ENCODE results near the gene SBK3. TPM values are rescaled to one million over a fixed set of nuclear protein-coding genes. Genes with fewer than 3 reads are reported as not detected.
"Not testable (repeated sequence)": the region's sequence is repeated elsewhere in the genome, so short reads cannot be mapped to it uniquely, and the experiment has no call there.

SBK3 gene
- total RNA-seq, 1 donor from 2014 or later: not detected

DNA sequence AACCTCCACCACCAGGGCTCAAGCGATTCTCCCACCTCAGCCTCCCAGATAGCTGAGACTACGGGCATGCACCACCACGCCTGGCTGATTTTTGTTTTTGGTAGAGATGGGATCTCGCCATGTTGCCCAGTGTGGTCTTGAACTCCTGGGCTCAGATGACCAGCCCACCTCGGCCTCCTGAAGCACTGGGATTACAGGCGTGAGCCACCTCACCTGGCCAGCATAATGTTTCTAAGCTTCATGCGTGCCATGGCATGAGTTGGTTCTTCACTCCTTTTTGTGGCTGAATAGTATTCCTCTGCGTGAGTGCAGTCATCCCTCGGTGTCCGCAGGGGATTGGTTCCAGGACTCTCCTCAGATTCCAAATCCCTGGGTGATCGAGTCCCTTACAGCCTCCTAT is 39.5 kb upstream of the SBK3 start:
- Histone ChIP-seq H3K36me3 (no peaks in the 10 kb centered on the region), H3K27ac (no peak overlapping the region), H3K9me3 (no peaks in the 10 kb centered on the region), H3K4me1 (peaks cover 47% of the 10 kb centered on the region), H3K27me3 (no peaks in the 10 kb centered on the region), H3K4me3 (no peak overlapping the region)
- no peak for DNase-seq (ENCODE audit: extremely low spot score in 2 of 2)
- intact Hi-C loops (cut with DNase I): no loop called here
- TF ChIP-seq, protein P1, sequence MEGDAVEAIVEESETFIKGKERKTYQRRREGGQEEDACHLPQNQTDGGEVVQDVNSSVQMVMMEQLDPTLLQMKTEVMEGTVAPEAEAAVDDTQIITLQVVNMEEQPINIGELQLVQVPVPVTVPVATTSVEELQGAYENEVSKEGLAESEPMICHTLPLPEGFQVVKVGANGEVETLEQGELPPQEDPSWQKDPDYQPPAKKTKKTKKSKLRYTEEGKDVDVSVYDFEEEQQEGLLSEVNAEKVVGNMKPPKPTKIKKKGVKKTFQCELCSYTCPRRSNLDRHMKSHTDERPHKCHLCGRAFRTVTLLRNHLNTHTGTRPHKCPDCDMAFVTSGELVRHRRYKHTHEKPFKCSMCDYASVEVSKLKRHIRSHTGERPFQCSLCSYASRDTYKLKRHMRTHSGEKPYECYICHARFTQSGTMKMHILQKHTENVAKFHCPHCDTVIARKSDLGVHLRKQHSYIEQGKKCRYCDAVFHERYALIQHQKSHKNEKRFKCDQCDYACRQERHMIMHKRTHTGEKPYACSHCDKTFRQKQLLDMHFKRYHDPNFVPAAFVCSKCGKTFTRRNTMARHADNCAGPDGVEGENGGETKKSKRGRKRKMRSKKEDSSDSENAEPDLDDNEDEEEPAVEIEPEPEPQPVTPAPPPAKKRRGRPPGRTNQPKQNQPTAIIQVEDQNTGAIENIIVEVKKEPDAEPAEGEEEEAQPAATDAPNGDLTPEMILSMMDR (IDR thresholded peaks at IDR 0.05): no peak
- no peak for TF ChIP-seq POLR2AphosphoS5 (IDR thresholded peaks at IDR 0.05; ENCODE audit: insufficient read depth in 1 of 2, low read depth in 1 of 2)
- TF ChIP-seq POLR2A (IDR thresholded peaks at IDR 0.05): no peak

DNA sequence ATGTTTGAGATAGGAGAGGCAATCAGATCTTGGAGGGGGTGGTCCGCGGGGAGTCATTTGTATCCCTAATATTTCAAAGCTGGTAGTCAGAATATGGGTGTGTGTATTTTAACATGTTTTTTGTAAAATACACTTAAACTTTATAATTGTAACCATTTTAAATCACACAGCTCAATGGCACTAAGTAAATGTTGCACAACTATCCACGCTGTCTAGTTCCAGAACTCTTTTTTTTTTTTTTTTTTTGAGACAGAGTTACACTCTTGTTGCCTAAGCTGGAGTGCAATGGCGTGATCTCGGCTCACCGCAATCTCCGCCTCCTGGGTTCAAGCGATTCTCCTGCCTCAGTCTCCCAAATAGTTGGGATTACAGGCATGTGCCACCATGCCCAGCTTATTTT is 38.6 kb upstream of the SBK3 start:
- H3K9me3 ChIP-seq; intact Hi-C loops (cut with DNase I); H3K4me3 ChIP-seq; H3K27me3 ChIP-seq; H3K27ac ChIP-seq; H3K36me3 ChIP-seq; DNase-seq (ENCODE audit: extremely low spot score in 2 of 2): not testable (repeated sequence)
- peaks cover 49% of the 10 kb centered on the region for H3K4me1 ChIP-seq

DNA sequence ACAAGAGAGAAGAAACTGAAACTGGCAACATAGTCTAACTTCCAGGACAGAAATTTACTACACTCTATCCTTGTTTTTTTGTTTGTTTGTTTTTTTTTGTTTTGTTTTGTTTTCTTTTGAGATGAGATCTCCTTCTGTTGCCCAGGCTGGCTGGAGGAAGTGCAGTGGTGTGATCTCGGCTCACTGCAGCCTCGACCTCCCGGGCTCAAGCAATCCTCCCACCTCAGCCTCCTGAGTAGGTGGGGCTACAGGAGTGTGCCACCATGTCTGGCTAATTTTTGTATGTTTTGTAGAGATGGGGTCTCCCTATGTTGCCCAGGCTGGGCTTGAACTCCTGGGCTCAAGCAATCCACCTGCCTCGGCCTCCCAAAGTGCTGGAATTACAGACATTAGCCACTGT is 36.9 kb upstream of the SBK3 start:
- H3K4me3 ChIP-seq; H3K9me3 ChIP-seq; H3K36me3 ChIP-seq; H3K27me3 ChIP-seq; intact Hi-C loops (cut with DNase I); DNase-seq (ENCODE audit: extremely low spot score in 2 of 2); H3K27ac ChIP-seq: not testable (repeated sequence)
- peaks cover 43% of the 10 kb centered on the region for H3K4me1 ChIP-seq

DNA sequence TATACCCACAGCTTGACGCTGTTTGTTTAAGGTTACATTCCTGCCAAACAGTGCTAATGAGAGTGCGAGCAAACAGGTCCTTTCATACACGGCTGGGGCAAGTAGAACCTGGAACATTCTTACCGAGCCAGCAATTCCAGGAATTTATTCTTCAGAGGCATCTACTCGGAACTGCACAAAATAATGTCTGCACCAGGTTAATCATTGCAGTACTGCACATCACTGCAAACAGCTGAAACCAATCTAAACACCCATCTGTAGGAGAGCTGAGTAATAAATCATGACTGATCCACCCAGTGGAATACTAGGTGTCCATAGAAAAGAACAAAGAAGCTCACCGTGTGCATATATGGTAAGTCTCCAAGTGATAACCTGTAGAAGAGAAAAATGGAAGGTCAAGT is 36.5 kb upstream of the SBK3 start:
- no peaks in the 10 kb centered on the region for H3K9me3 ChIP-seq
- H3K36me3 ChIP-seq: peaks cover 0 to 7% of the 10 kb centered on the region in 2 donors
- no peaks in the 10 kb centered on the region for H3K27me3 ChIP-seq
- no peak overlapping the region for H3K27ac ChIP-seq
- peaks cover 39% of the 10 kb centered on the region for H3K4me1 ChIP-seq
- no peak overlapping the region for H3K4me3 ChIP-seq
- TF ChIP-seq POLR2A (IDR thresholded peaks at IDR 0.05) (no peak), POLR2AphosphoS5 (IDR thresholded peaks at IDR 0.05; ENCODE audit: insufficient read depth in 1 of 2, low read depth in 1 of 2) (no peak)
- TF ChIP-seq, protein P1 (IDR thresholded peaks at IDR 0.05): no peak
- no peak for DNase-seq (ENCODE audit: extremely low spot score in 2 of 2)
- intact Hi-C loops (cut with DNase I): no loop called here

DNA sequence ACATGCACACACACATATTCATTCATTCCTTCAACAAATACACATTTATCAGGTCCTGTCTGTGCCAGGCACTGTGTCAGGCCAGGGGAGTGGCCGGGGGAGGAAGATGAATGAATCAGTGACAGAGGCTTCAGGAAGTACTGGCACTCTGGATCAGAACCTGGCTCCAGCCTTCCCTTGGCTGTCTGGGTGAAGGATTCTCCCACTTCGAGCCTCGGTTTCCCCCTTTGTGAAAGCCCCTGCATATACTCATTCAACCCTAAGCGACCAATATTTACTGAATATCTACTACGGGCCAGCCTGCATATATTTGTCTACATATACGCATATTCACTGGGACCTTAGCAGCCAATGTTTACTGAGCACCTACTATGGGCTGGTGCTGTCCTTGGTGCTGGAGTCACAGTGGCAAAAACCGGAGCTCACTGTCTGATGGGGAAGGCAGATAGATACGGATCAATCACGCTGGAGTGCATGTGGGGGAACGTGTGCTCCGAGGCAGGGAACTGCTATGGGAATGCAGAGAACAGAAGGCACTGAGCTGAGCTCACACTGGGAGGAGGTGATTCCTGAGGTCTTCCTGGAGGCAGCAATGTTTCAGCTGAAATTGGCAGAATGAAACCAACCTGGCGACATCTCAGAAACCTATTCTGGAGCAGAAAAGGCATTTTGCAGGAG is 35.9 kb upstream of the SBK3 start:
- peak overlapping the region; percentile 96 for H3K27ac ChIP-seq
- H3K9me3 ChIP-seq: no peaks in the 10 kb centered on the region
- peak overlapping the region; percentile 96 for H3K4me3 ChIP-seq
- no peak for DNase-seq (ENCODE audit: extremely low spot score in 2 of 2)
- H3K27me3 ChIP-seq: no peaks in the 10 kb centered on the region
- TF ChIP-seq, protein P1 (IDR thresholded peaks at IDR 0.05): no peak
- TF ChIP-seq POLR2AphosphoS5 (IDR thresholded peaks at IDR 0.05; ENCODE audit: insufficient read depth in 1 of 2, low read depth in 1 of 2): no peak
- no peak for TF ChIP-seq POLR2A (IDR thresholded peaks at IDR 0.05)
- intact Hi-C loops (cut with DNase I): no loop called here
- peaks cover 0 to 7% of the 10 kb centered on the region in 2 donors for H3K36me3 ChIP-seq
- peaks cover 33% of the 10 kb centered on the region for H3K4me1 ChIP-seq

DNA sequence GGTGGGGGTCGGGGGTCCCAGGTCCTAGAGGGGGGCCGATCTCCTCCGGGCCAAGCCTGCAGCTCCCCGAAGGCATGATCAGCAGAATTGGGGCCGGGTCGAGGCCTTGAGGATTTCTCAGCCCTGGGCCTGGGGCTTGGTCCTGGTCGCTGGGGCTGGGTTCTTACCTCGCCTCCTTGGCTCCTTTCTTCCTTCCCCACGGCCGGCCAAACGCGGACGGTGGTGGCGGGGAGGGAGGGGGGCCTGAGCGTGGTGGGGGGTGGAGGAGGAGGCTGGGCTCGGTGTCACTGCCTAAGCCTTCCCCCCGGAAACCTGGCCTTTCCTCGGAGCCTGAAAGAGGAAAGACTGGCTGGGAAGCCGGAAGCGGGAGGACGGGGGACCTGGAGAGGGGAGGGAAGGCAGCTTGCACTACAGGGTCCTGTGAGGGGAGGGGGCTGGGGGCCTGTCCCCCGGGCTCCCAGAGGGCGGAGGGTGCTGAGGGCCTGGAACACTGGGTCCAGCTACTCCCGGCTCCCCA is 35.3 kb upstream of the SBK3 start, which contains the start of gene ZNF579:
ZNF579 (minus strand) TSS at position 221 of the 517 bp plus-strand sequence. CDS start 1,209 bp downstream, outside the sequence.
- Histone ChIP-seq H3K4me1 (peaks cover 27% of the 10 kb centered on the region), H3K9me3 (no peaks in the 10 kb centered on the region), H3K27ac (peak within 1 kb of the TSS; percentile 96), H3K27me3 (no peaks in the 10 kb centered on the region), H3K36me3 (peaks cover 0 to 7% of the 10 kb centered on the region in 2 donors), H3K4me3 (peak within 1 kb of the TSS; percentile 96)
- intact Hi-C loops (cut with DNase I): no loop called here
- TF ChIP-seq, protein P1 (IDR thresholded peaks at IDR 0.05): no peak
- TF ChIP-seq POLR2A (IDR thresholded peaks at IDR 0.05) (no peak), POLR2AphosphoS5 (IDR thresholded peaks at IDR 0.05; ENCODE audit: insufficient read depth in 1 of 2, low read depth in 1 of 2) (peak; percentile 15 to 48)
- no peak for DNase-seq (ENCODE audit: extremely low spot score in 2 of 2)
